OCI-LY1 (cell line): ENCODE data around the gene PDZRN3.

Source experiments
- H2AFZ ChIP-seq: fragments of 200-600 bp; sonication (generic), shearing (Covaris generic); 2 replicates; pipeline ENCODE4 v1.6.0; 2014; ENCODE audit warnings: antibody characterized with exemption, mild to moderate bottlenecking, low read length
- H3F3A ChIP-seq: fragments of 200-600 bp; sonication (generic), shearing (Covaris generic); 2 replicates; pipeline ENCODE4 v1.6.0; 2014; ENCODE audit warnings: mild to moderate bottlenecking, antibody characterized with exemption, low read length, moderate library complexity; ENCODE audit not compliant: insufficient read depth
- H3K27ac ChIP-seq: fragments of 200-600 bp; sonication (generic); 2 replicates; pipeline ENCODE4 v1.5.1; 2014; ENCODE audit warnings: low read length, mixed run types, mild to moderate bottlenecking, low read depth; ENCODE audit not compliant: poor library complexity, severe bottlenecking
- H3K27me3 ChIP-seq: fragments of 200-600 bp; sonication (generic); 2 replicates; pipeline ENCODE4 v1.6.0; 2014; ENCODE audit warnings: antibody characterized with exemption, mild to moderate bottlenecking, low read length, moderate library complexity; ENCODE audit not compliant: insufficient read depth
- H3K36me3 ChIP-seq: fragments of 200-600 bp; sonication (generic); 2 replicates; pipeline ENCODE4 v1.6.1; 2014; ENCODE audit warnings: mild to moderate bottlenecking, antibody characterized with exemption, low read length, moderate library complexity, mixed read lengths; ENCODE audit not compliant: insufficient read depth
- H3K4me1 ChIP-seq: fragments of 200-600 bp; sonication (generic); 2 replicates; pipeline ENCODE4 v1.5.1; 2014; ENCODE audit warnings: mild to moderate bottlenecking, low read length, moderate library complexity; ENCODE audit not compliant: insufficient read depth, severe bottlenecking
- H3K4me2 ChIP-seq: fragments of 200-600 bp; sonication (generic), shearing (Covaris generic); 2 replicates; pipeline ENCODE4 v1.6.1; 2014; ENCODE audit warnings: low read length
- H3K4me3 ChIP-seq: fragments of 200-600 bp; sonication (generic); 2 replicates; pipeline ENCODE4 v1.5.1; 2014; ENCODE audit warnings: low read length, low read depth, mild to moderate bottlenecking, mixed read lengths; ENCODE audit not compliant: poor library complexity, severe bottlenecking
- H3K79me2 ChIP-seq: fragments of 200-600 bp; shearing (Covaris generic); 2 replicates; pipeline ENCODE4 v1.6.1; 2016; ENCODE audit warnings: mixed run types, low read length, mixed read lengths; ENCODE audit not compliant: insufficient read depth
- H3K9ac ChIP-seq: fragments of 200-600 bp; sonication (generic), shearing (Covaris generic); 2 replicates; pipeline ENCODE4 v1.6.1; 2014; ENCODE audit warnings: mild to moderate bottlenecking, low read length, mixed read lengths
- H3K9me2 ChIP-seq: fragments of 200-600 bp; sonication (generic), shearing (Covaris generic); 2 replicates; pipeline ENCODE4 v1.6.1; 2014; ENCODE audit warnings: low read depth, mild to moderate bottlenecking, low read length, mixed read lengths
- H3K9me3 ChIP-seq: fragments of 200-600 bp; shearing (Covaris generic); 2 replicates; pipeline ENCODE4 v1.6.1; 2014; ENCODE audit warnings: low read length, mixed read lengths
- H4K20me1 ChIP-seq: fragments of 200-600 bp; sonication (generic), shearing (Covaris generic); 2 replicates; pipeline ENCODE4 v1.6.0; 2016; ENCODE audit warnings: mild to moderate bottlenecking, low read length; ENCODE audit not compliant: insufficient read depth
- EZH2 ChIP-seq: fragments of 200-600 bp; sonication (generic), shearing (Covaris generic); IDR thresholded peaks from 2 replicates; pipeline ENCODE4 v1.8.0; 2017; ENCODE audit warnings: borderline replicate concordance, mixed run types, mild to moderate bottlenecking, antibody characterized with exemption, low read length, moderate library complexity, mixed read lengths
- TF ChIP-seq, protein P1 (sequence below): fragments of 200-600 bp; sonication (generic), shearing (Covaris generic); IDR thresholded peaks from 2 replicates; pipeline ENCODE4 v1.5.1; 2017; ENCODE audit warnings: mild to moderate bottlenecking, antibody characterized with exemption, low read length, moderate library complexity, mixed read lengths

The PDZRN3 gene

GRCh38 chr3:73668391-73668790, 43.6 kb upstream of the PDZRN3 start:
- Histone ChIP-seq H3K27me3 (no peaks in the 10 kb centered on the region), H3K9me2 (no peaks in the 10 kb centered on the region), H3K9me3 (no peaks in the 10 kb centered on the region), H3K4me3 (no peak overlapping the region), H3F3A (no peaks in the 10 kb centered on the region), H3K4me1 (no peaks in the 10 kb centered on the region), H3K36me3 (no peaks in the 10 kb centered on the region), H3K4me2 (no peak overlapping the region), H3K79me2 (no peaks in the 10 kb centered on the region), H3K9ac (no peak overlapping the region), H4K20me1 (no peaks in the 10 kb centered on the region), H3K27ac (no peak overlapping the region), H2AFZ (no peak overlapping the region)
- TF ChIP-seq, protein P1, sequence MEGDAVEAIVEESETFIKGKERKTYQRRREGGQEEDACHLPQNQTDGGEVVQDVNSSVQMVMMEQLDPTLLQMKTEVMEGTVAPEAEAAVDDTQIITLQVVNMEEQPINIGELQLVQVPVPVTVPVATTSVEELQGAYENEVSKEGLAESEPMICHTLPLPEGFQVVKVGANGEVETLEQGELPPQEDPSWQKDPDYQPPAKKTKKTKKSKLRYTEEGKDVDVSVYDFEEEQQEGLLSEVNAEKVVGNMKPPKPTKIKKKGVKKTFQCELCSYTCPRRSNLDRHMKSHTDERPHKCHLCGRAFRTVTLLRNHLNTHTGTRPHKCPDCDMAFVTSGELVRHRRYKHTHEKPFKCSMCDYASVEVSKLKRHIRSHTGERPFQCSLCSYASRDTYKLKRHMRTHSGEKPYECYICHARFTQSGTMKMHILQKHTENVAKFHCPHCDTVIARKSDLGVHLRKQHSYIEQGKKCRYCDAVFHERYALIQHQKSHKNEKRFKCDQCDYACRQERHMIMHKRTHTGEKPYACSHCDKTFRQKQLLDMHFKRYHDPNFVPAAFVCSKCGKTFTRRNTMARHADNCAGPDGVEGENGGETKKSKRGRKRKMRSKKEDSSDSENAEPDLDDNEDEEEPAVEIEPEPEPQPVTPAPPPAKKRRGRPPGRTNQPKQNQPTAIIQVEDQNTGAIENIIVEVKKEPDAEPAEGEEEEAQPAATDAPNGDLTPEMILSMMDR, result no peak
- TF ChIP-seq EZH2, result no peak

DNA sequence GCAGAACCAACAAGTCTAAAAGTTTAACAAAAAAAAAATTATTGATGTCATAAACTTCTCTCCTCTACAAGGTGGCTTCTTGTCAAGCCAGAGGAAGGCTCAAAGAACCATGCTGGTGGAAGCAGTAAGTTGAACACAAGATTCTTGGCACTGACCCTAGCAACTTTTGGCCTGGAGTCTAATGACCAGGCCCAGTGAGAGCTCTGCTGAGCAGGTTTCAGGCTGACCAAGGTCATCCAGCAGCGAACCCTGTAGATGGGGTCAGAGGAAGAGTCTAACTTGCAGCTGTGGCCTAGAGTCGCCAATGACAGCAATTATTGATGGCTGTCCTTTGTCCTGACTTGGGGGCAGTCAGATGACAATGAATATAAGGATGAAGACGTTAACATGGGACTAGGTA, 43.1 kb upstream of the PDZRN3 start:
- H4K20me1 ChIP-seq, result no peaks in the 10 kb centered on the region
- no peak for TF ChIP-seq EZH2
- TF ChIP-seq, protein P1, result no peak
- no peaks in the 10 kb centered on the region for H3F3A ChIP-seq
- no peaks in the 10 kb centered on the region for H3K9me3 ChIP-seq
- H3K27ac ChIP-seq, result no peak overlapping the region
- H3K4me3 ChIP-seq, result no peak overlapping the region
- H3K36me3 ChIP-seq, result no peaks in the 10 kb centered on the region
- no peaks in the 10 kb centered on the region for H3K9me2 ChIP-seq
- no peaks in the 10 kb centered on the region for H3K79me2 ChIP-seq
- H2AFZ ChIP-seq, result no peak overlapping the region
- H3K4me2 ChIP-seq, result no peak overlapping the region
- no peaks in the 10 kb centered on the region for H3K27me3 ChIP-seq
- H3K4me1 ChIP-seq, result no peaks in the 10 kb centered on the region
- no peak overlapping the region for H3K9ac ChIP-seq

DNA sequence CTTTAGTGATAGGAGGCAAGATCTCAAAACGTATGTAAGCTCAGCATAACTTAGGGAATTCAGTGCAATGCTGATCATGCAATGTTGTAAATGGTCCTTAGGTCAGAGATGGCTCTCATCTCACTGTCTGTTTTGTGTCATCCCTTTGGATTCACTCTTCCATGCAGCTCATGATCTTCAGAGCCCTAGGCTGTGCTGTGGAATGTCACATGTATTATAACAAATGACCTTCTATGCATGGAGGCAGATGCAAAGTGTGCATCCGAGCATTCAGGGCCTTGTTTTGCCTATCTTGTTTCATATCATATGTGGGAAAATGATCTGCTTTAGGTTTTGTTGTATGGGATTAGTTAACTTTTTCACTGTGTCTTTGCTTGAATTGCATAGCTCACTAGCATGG, 40.5 kb upstream of the PDZRN3 start:
- Histone ChIP-seq H3F3A (no peaks in the 10 kb centered on the region), H3K79me2 (no peaks in the 10 kb centered on the region), H3K27me3 (no peaks in the 10 kb centered on the region), H3K9ac (no peak overlapping the region), H3K9me3 (no peaks in the 10 kb centered on the region), H3K4me2 (no peak overlapping the region), H3K4me1 (no peaks in the 10 kb centered on the region), H2AFZ (no peak overlapping the region), H4K20me1 (no peaks in the 10 kb centered on the region), H3K4me3 (no peak overlapping the region), H3K9me2 (no peaks in the 10 kb centered on the region), H3K36me3 (no peaks in the 10 kb centered on the region), H3K27ac (no peak overlapping the region)
- TF ChIP-seq, protein P1, result no peak
- TF ChIP-seq EZH2, result no peak
